ENCODE measurements around the gene ENPP3. TPM values are rescaled to one million over a fixed set of nuclear protein-coding genes. Genes with fewer than 3 reads are reported as not detected.

Gene ENPP3
- total RNA-seq, 2 experiments from 2014 or later = 0.11 to 0.47 TPM

GRCh38 chr6:131644921-131645320 lies 7.8 kb downstream of the ENPP3 start:
- Mint-ChIP-seq H3K9me3 (ENCODE audit: insufficient read depth) (no peaks in the 10 kb centered on the region), H3K4me3 (no peak overlapping the region), H3K27ac (no peak overlapping the region), H3K4me1 (ENCODE audit: low read depth) (no peaks in the 10 kb centered on the region), H3K36me3 (ENCODE audit: low read depth) (no peaks in the 10 kb centered on the region), H3K27me3 (ENCODE audit: low read depth) (no peaks in the 10 kb centered on the region)
- ChIA-PET POLR2A (no interaction called here), CTCF (no interaction called here)
- ATAC-seq (no peak), DNase-seq (no peak)

- ChIA-PET CTCF (no interaction called here), POLR2A (no interaction called here)
- Mint-ChIP-seq H3K36me3 (ENCODE audit: low read depth) (no peaks in the 10 kb centered on the region), H3K27ac (no peak overlapping the region), H3K9me3 (ENCODE audit: insufficient read depth) (no peaks in the 10 kb centered on the region), H3K27me3 (ENCODE audit: low read depth) (no peaks in the 10 kb centered on the region), H3K4me3 (no peak overlapping the region), H3K4me1 (ENCODE audit: low read depth) (no peaks in the 10 kb centered on the region)
- ATAC-seq = no peak
- no peak for DNase-seq
These were observed 8.7 kb downstream of the ENPP3 start for GRCh38 chr6:131645846-131646245.

GRCh38 chr6:131646249-131646670 lies 9.2 kb downstream of the ENPP3 start:
- ChIA-PET CTCF (interaction anchor here (1.7 kb wide), 1 partner anchor 18 kb away, joined by 9 read pairs; the partner anchor contains the start of gene MED23), POLR2A (no interaction called here)
- Mint-ChIP-seq H3K27ac (no peak overlapping the region), H3K27me3 (ENCODE audit: low read depth) (no peaks in the 10 kb centered on the region), H3K4me3 (no peak overlapping the region), H3K4me1 (ENCODE audit: low read depth) (no peaks in the 10 kb centered on the region), H3K9me3 (ENCODE audit: insufficient read depth) (no peaks in the 10 kb centered on the region), H3K36me3 (ENCODE audit: low read depth) (no peaks in the 10 kb centered on the region)
- DNase-seq (no peak), ATAC-seq (no peak)

- DNase-seq = no peak
- H3K9me3 Mint-ChIP-seq (ENCODE audit: insufficient read depth) = no peaks in the 10 kb centered on the region
- no peak overlapping the region for H3K4me3 Mint-ChIP-seq
- ATAC-seq = no peak
- H3K27me3 Mint-ChIP-seq (ENCODE audit: low read depth) = no peaks in the 10 kb centered on the region
- no peaks in the 10 kb centered on the region for H3K36me3 Mint-ChIP-seq (ENCODE audit: low read depth)
- no peak overlapping the region for H3K27ac Mint-ChIP-seq
- ChIA-PET CTCF (interaction anchor here (0.6 kb wide), 1 partner anchor 79 kb away, joined by 3 read pairs; no protein-coding TSS in a partner anchor), POLR2A (no interaction called here)
- no peaks in the 10 kb centered on the region for H3K4me1 Mint-ChIP-seq (ENCODE audit: low read depth)
These were observed 14.7 kb downstream of the ENPP3 start for GRCh38 chr6:131651782-131652181.

- no peak overlapping the region for H3K4me3 Mint-ChIP-seq
- H3K36me3 Mint-ChIP-seq (ENCODE audit: low read depth) = no peaks in the 10 kb centered on the region
- DNase-seq (no peak), ATAC-seq (no peak)
- no peak overlapping the region for H3K27ac Mint-ChIP-seq
- H3K4me1 Mint-ChIP-seq (ENCODE audit: low read depth) = no peaks in the 10 kb centered on the region
- no peaks in the 10 kb centered on the region for H3K27me3 Mint-ChIP-seq (ENCODE audit: low read depth)
- H3K9me3 Mint-ChIP-seq (ENCODE audit: insufficient read depth) = no peaks in the 10 kb centered on the region
- POLR2A ChIA-PET = no interaction called here
- CTCF ChIA-PET = no interaction called here
These were observed 15.4 kb downstream of the ENPP3 start for GRCh38 chr6:131652472-131652871.

- no peak for ATAC-seq
- no peaks in the 10 kb centered on the region for H3K27me3 Mint-ChIP-seq (ENCODE audit: low read depth)
- no peaks in the 10 kb centered on the region for H3K9me3 Mint-ChIP-seq (ENCODE audit: insufficient read depth)
- no peaks in the 10 kb centered on the region for H3K4me1 Mint-ChIP-seq (ENCODE audit: low read depth)
- no peaks in the 10 kb centered on the region for H3K36me3 Mint-ChIP-seq (ENCODE audit: low read depth)
- H3K4me3 Mint-ChIP-seq = no peak overlapping the region
- H3K27ac Mint-ChIP-seq = no peak overlapping the region
- DNase-seq = no peak
- ChIA-PET CTCF (interaction anchor here (1.0 to 2.6 kb wide), 2 partner anchors 26 to 41 kb away, joined by 3 to 16 read pairs; partner anchors contain the start of gene MED23), POLR2A (no interaction called here)
These were observed 17.2 kb downstream of the ENPP3 start for GRCh38 chr6:131654326-131654725.

GRCh38 chr6:131655387-131655786 lies 18.3 kb downstream of the ENPP3 start:
- CTCF ChIA-PET = interaction anchor here (1.3 to 2.6 kb wide), 2 partner anchors 15 to 27 kb away, joined by 4 to 16 read pairs; partner anchors contain the start of gene MED23
- POLR2A ChIA-PET = no interaction called here
- ATAC-seq = no peak

GRCh38 chr6:131655951-131656350 lies 18.8 kb downstream of the ENPP3 start:
- Mint-ChIP-seq H3K4me1 (ENCODE audit: low read depth) (no peaks in the 10 kb centered on the region), H3K27me3 (ENCODE audit: low read depth) (no peaks in the 10 kb centered on the region), H3K9me3 (ENCODE audit: insufficient read depth) (no peaks in the 10 kb centered on the region), H3K27ac (no peak overlapping the region), H3K36me3 (ENCODE audit: low read depth) (no peaks in the 10 kb centered on the region), H3K4me3 (no peak overlapping the region)
- no peak for ATAC-seq
- ChIA-PET CTCF (interaction anchor here (1.3 to 2.6 kb wide), 2 partner anchors 16 to 28 kb away, joined by 4 to 16 read pairs; partner anchors contain the start of gene MED23), POLR2A (no interaction called here)
- no peak for DNase-seq

More at GRCh38 chr6:131655387-131655786, 18.3 kb downstream of the ENPP3 start:
- H3K4me1 Mint-ChIP-seq (ENCODE audit: low read depth) = no peaks in the 10 kb centered on the region
- H3K4me3 Mint-ChIP-seq = no peak overlapping the region
- no peaks in the 10 kb centered on the region for H3K27me3 Mint-ChIP-seq (ENCODE audit: low read depth)
- H3K27ac Mint-ChIP-seq = no peak overlapping the region
- H3K36me3 Mint-ChIP-seq (ENCODE audit: low read depth) = no peaks in the 10 kb centered on the region
- H3K9me3 Mint-ChIP-seq (ENCODE audit: insufficient read depth) = no peaks in the 10 kb centered on the region
- no peak for DNase-seq

- Mint-ChIP-seq H3K36me3 (ENCODE audit: low read depth) (no peaks in the 10 kb centered on the region), H3K27me3 (ENCODE audit: low read depth) (no peaks in the 10 kb centered on the region), H3K9me3 (ENCODE audit: insufficient read depth) (no peaks in the 10 kb centered on the region), H3K4me1 (ENCODE audit: low read depth) (no peaks in the 10 kb centered on the region), H3K27ac (no peak overlapping the region), H3K4me3 (no peak overlapping the region)
- POLR2A ChIA-PET = no interaction called here
- no peak for DNase-seq
- ATAC-seq = no peak
- CTCF ChIA-PET = interaction anchor here (0.6 to 2.6 kb wide), 4 partner anchors 17 to 162 kb away, joined by 3 to 16 read pairs (median 6); partner anchors contain the start of gene MED23
These were observed 19.6 kb downstream of the ENPP3 start for GRCh38 chr6:131656667-131657066.

GRCh38 chr6:131657222-131657621 lies 20.1 kb downstream of the ENPP3 start:
- H3K4me1 Mint-ChIP-seq (ENCODE audit: low read depth) = no peaks in the 10 kb centered on the region
- ATAC-seq (no peak), DNase-seq (no peak)
- H3K9me3 Mint-ChIP-seq (ENCODE audit: insufficient read depth) = no peaks in the 10 kb centered on the region
- no peaks in the 10 kb centered on the region for H3K36me3 Mint-ChIP-seq (ENCODE audit: low read depth)
- CTCF ChIA-PET = interaction anchor here (1.4 kb wide), 1 partner anchor 29 kb away, joined by 7 read pairs; the partner anchor contains the start of gene MED23
- no peak overlapping the region for H3K4me3 Mint-ChIP-seq
- H3K27me3 Mint-ChIP-seq (ENCODE audit: low read depth) = no peaks in the 10 kb centered on the region
- no peak overlapping the region for H3K27ac Mint-ChIP-seq
- POLR2A ChIA-PET = no interaction called here

- POLR2A ChIA-PET = no interaction called here
- no peak overlapping the region for H3K4me3 Mint-ChIP-seq
- H3K27me3 Mint-ChIP-seq (ENCODE audit: low read depth) = no peaks in the 10 kb centered on the region
- no peak for ATAC-seq
- no peaks in the 10 kb centered on the region for H3K9me3 Mint-ChIP-seq (ENCODE audit: insufficient read depth)
- H3K27ac Mint-ChIP-seq = no peak overlapping the region
- H3K36me3 Mint-ChIP-seq (ENCODE audit: low read depth) = no peaks in the 10 kb centered on the region
- no peak for DNase-seq
- CTCF ChIA-PET = interaction anchor here (1.4 kb wide), 1 partner anchor 29 kb away, joined by 7 read pairs; the partner anchor contains the start of gene MED23
- H3K4me1 Mint-ChIP-seq (ENCODE audit: low read depth) = no peaks in the 10 kb centered on the region
These were observed 20.6 kb downstream of the ENPP3 start for GRCh38 chr6:131657630-131658111.

GRCh38 chr6:131658287-131658686 lies 21.2 kb downstream of the ENPP3 start:
- Mint-ChIP-seq H3K4me3 (no peak overlapping the region), H3K27ac (no peak overlapping the region), H3K9me3 (ENCODE audit: insufficient read depth) (no peaks in the 10 kb centered on the region), H3K36me3 (ENCODE audit: low read depth) (no peaks in the 10 kb centered on the region), H3K27me3 (ENCODE audit: low read depth) (no peaks in the 10 kb centered on the region), H3K4me1 (ENCODE audit: low read depth) (no peaks in the 10 kb centered on the region)
- POLR2A ChIA-PET = no interaction called here
- no peak for DNase-seq
- ATAC-seq = no peak
- CTCF ChIA-PET = interaction anchor here (1.5 kb wide), 1 partner anchor 30 kb away, joined by 7 read pairs; the partner anchor contains the start of gene MED23

GRCh38 chr6:131660195-131660594 lies 23.1 kb downstream of the ENPP3 start:
- POLR2A ChIA-PET = no interaction called here
- H3K4me1 Mint-ChIP-seq (ENCODE audit: low read depth) = no peaks in the 10 kb centered on the region
- H3K27me3 Mint-ChIP-seq (ENCODE audit: low read depth) = no peaks in the 10 kb centered on the region
- DNase-seq (no peak), ATAC-seq (no peak)
- no peak overlapping the region for H3K4me3 Mint-ChIP-seq
- CTCF ChIA-PET = interaction anchor here (1.1 to 1.7 kb wide), 2 partner anchors 10 kb away, joined by 3 to 4 read pairs; no protein-coding TSS in a partner anchor
- no peaks in the 10 kb centered on the region for H3K36me3 Mint-ChIP-seq (ENCODE audit: low read depth)
- H3K27ac Mint-ChIP-seq = no peak overlapping the region
- H3K9me3 Mint-ChIP-seq (ENCODE audit: insufficient read depth) = no peaks in the 10 kb centered on the region

Data from activated CD8-positive, alpha-beta T cell treated with anti-CD3 and anti-CD28 coated beads, Interleukin-2, amount 10 ng/mL, durations not matched to agents 7 days and 5 days (primary cell).